ENCODE measurements around the gene ABCC8.

Gene ABCC8

DNA sequence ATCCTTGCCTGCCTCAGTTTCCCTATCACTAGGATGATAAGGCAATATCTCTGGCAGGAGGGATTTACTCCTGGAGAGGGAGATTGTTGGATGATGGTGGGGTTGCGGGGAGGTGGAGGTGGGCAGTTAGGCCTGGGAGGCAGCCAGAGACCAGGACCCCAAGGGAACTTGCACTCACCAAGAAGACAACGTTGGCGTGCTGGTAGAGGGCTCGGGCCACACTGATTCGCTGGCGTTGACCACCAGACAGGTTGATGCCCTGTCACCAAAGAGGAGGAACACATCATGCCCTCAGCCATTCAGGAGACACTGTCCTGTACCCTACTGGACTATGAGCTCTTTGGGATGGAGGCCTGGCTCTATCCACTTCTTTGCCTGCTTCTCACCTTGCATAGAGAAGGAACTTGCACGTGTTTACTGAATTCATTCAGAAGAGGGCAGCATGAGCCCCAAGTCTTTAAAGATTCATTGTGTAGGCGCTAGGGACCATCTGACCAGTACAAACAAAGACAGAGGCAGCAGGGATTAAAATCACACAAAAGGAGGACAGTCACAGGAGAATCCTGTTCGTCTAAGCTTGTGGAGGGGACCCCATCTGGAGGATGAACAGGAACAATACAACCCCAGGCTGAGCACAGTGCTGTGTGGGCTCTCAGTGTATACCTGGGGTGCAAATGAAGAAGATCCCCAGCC lies 64.0 kb downstream of the ABCC8 start:
- H3K27me3 ChIP-seq (replicated peaks), result no peaks in the 10 kb centered on the region
- no peaks in the 10 kb centered on the region for H3K36me3 ChIP-seq (replicated peaks)
- no peak overlapping the region for H3K4me3 ChIP-seq (ENCODE audit: low read depth, low read length)
- H3K27ac ChIP-seq, result no peak overlapping the region
- TF ChIP-seq, protein P1, sequence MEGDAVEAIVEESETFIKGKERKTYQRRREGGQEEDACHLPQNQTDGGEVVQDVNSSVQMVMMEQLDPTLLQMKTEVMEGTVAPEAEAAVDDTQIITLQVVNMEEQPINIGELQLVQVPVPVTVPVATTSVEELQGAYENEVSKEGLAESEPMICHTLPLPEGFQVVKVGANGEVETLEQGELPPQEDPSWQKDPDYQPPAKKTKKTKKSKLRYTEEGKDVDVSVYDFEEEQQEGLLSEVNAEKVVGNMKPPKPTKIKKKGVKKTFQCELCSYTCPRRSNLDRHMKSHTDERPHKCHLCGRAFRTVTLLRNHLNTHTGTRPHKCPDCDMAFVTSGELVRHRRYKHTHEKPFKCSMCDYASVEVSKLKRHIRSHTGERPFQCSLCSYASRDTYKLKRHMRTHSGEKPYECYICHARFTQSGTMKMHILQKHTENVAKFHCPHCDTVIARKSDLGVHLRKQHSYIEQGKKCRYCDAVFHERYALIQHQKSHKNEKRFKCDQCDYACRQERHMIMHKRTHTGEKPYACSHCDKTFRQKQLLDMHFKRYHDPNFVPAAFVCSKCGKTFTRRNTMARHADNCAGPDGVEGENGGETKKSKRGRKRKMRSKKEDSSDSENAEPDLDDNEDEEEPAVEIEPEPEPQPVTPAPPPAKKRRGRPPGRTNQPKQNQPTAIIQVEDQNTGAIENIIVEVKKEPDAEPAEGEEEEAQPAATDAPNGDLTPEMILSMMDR (IDR thresholded peaks at IDR 0.05; ENCODE audit: low read depth, low read length, missing control alignments), result no peak
- no peak for DNase-seq
- in situ Hi-C loops (cut with HindIII; ENCODE audit: low pct_ligation_motif_present, low sequenced_read_pairs), result no loop called here

DNA sequence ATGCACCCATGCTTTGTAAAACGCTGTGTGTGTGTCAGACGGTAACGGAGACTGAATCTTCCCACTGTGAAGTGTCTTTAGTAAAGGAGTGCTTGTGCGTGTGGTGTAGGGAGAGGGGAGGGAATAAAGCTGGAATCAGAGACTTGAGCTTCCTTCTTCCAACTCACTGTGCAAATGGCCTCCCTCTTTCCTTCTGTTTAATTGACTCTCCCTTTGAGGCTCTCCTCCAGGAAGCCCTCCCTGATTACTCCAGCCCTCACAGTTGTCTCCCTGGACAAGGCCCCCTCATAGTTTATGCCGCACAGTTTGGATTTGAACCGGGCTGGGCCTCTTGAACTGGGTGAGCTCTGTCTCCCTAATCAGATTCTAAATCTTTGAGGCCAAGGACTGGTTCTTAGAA lies 65.2 kb downstream of the ABCC8 start:
- no peak overlapping the region for H3K4me3 ChIP-seq (ENCODE audit: low read depth, low read length)
- no peaks in the 10 kb centered on the region for H3K36me3 ChIP-seq (replicated peaks)
- no peak for DNase-seq
- TF ChIP-seq, protein P1 (IDR thresholded peaks at IDR 0.05; ENCODE audit: low read depth, low read length, missing control alignments), result no peak
- in situ Hi-C loops (cut with HindIII; ENCODE audit: low pct_ligation_motif_present, low sequenced_read_pairs), result no loop called here
- no peaks in the 10 kb centered on the region for H3K27me3 ChIP-seq (replicated peaks)
- H3K27ac ChIP-seq, result no peak overlapping the region

DNA sequence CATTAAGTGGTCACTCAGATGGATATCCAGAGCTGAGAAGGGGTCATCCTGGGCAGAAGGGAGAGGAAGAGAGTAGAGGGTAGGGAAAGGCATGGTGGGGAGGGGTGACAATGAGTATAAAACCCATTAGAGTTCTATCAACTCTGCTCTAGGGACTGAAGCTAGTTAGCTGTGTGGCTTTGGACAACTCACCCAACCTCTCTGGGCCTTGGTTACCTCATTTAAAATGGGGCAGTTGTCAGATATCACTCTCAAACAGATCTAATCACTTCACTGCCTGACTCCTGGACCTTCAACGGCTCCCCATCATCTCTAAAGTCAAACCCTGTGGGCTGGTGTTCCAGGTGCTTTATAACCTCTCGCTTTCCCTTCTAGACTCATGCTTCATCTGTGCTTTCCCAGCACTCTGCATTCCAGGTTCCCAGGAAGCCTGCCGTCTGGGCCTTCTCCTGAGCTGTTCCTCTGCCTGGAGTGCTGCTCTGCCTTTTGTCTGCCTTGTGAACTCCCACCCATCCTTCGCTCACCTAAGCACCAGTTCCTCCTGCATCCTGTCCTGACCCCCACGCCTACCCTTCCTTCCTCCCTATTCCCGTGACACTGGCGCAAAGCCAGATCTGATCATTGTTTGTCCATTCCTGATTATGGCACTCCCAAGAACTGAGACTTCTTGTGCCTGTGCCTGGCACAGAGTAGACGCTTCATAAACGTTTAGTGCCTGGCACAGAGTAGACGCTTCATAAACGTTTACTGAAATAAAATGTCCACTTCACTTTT lies 65.9 kb downstream of the ABCC8 start:
- H3K36me3 ChIP-seq (replicated peaks), result no peaks in the 10 kb centered on the region
- in situ Hi-C loops (cut with HindIII; ENCODE audit: low pct_ligation_motif_present, low sequenced_read_pairs), result no loop called here
- DNase-seq, result no peak
- H3K27ac ChIP-seq, result no peak overlapping the region
- H3K27me3 ChIP-seq (replicated peaks), result no peaks in the 10 kb centered on the region
- no peak overlapping the region for H3K4me3 ChIP-seq (ENCODE audit: low read depth, low read length)
- TF ChIP-seq, protein P1 (IDR thresholded peaks at IDR 0.05; ENCODE audit: low read depth, low read length, missing control alignments), result no peak

DNA sequence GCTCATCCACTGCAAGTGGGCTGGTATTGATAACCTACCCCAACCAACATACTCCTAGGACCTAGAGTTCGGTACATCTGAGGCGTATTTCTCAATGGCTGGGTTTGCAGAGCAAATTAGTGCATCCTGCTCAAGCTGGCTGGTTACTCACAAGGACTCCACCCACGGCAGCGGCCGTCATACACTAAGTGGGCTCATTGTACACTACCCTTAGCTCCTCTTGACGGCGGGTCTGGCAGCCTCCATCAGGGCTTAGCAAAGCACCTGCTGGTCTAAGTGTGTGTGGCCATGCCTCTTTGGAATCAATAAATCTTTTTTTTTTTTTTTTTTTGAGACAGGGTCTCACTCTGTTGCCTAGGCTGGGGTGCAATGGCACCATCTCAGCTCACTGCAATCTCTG lies 68.0 kb downstream of the ABCC8 start:
- Histone ChIP-seq H3K27ac (no peak overlapping the region), H3K4me3 (ENCODE audit: low read depth, low read length) (no peak overlapping the region), H3K36me3 (replicated peaks) (no peaks in the 10 kb centered on the region), H3K27me3 (replicated peaks) (no peaks in the 10 kb centered on the region)
- no peak for DNase-seq
- in situ Hi-C loops (cut with HindIII; ENCODE audit: low pct_ligation_motif_present, low sequenced_read_pairs), result no loop called here
- TF ChIP-seq, protein P1 (IDR thresholded peaks at IDR 0.05; ENCODE audit: low read depth, low read length, missing control alignments), result no peak

DNA sequence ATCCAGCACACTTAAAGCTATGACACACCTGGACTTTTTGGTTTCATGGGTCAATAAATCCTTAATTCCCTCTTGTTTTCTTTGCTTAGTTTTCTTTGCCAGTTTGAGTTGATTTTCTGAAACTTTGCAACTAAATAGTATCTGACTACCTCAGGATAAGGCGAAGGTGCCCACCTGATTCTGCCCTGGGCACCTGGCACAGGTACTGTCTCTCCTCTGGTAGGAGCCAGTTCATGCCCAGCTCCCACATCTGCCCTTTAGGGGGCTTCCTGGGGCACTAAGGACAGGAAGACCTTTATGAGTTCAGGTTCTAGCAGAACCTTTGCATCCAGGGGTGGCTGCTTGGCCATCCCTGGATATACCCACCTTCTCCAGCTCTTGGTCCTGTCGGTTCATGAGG lies 68.6 kb downstream of the ABCC8 start:
- TF ChIP-seq, protein P1 (IDR thresholded peaks at IDR 0.05; ENCODE audit: low read depth, low read length, missing control alignments), result no peak

More for the DNA sequence above, 68.6 kb downstream of the ABCC8 start:
- in situ Hi-C loops (cut with HindIII; ENCODE audit: low pct_ligation_motif_present, low sequenced_read_pairs), result no loop called here
- Histone ChIP-seq H3K27me3 (replicated peaks) (no peaks in the 10 kb centered on the region), H3K36me3 (replicated peaks) (no peaks in the 10 kb centered on the region), H3K27ac (no peak overlapping the region), H3K4me3 (ENCODE audit: low read depth, low read length) (no peak overlapping the region)
- no peak for DNase-seq

Measured in brain microvascular endothelial cell (primary cell).